Erythroblast (primary cell): ENCODE measurements around the gene MARK3.

Experiments
- DNase-seq, 2 experiments: peaks; one replicate each; lab custom pipeline; 2025; lab: John Stamatoyannopoulos, UW
- GATA1 ChIP-seq: IDR thresholded peaks from 2 replicates; pipeline ENCODE4 v1.6.1; 2011; ENCODE audit warnings: low read depth, mild to moderate bottlenecking, control low read depth, low read length, moderate library complexity
- POLR2A ChIP-seq: IDR thresholded peaks from 2 replicates; pipeline ENCODE4 v1.6.1; 2011; ENCODE audit warnings: mild to moderate bottlenecking, low read length

MARK3 gene

GRCh38 chr14:103421556-103421955, 36.3 kb downstream of the MARK3 start:
- TF ChIP-seq POLR2A (no peak), GATA1 (no peak)
- peak; percentile 22 to 28 for DNase-seq

- TF ChIP-seq POLR2A (no peak), GATA1 (no peak)
- DNase-seq = no peak
Measured at GRCh38 chr14:103423050-103423461, 37.8 kb downstream of the MARK3 start.

GRCh38 chr14:103427485-103428443, 42.5 kb downstream of the MARK3 start:
- no peak for TF ChIP-seq GATA1
- no peak for TF ChIP-seq POLR2A
- peak; percentile 69 to 77 for DNase-seq

GRCh38 chr14:103428723-103429556, 43.7 kb downstream of the MARK3 start:
- peak in 1 of 2 experiments; percentile 21 for DNase-seq

GRCh38 chr14:103430358-103430757, 45.1 kb downstream of the MARK3 start:
- DNase-seq = no peak
- TF ChIP-seq POLR2A (no peak), GATA1 (no peak)

More at GRCh38 chr14:103428723-103429556, 43.7 kb downstream of the MARK3 start:
- TF ChIP-seq GATA1 (no peak), POLR2A (no peak)

GRCh38 chr14:103432627-103433026, 47.4 kb downstream of the MARK3 start:
- TF ChIP-seq GATA1 (no peak), POLR2A (no peak)

GRCh38 chr14:103433916-103434563, 48.8 kb downstream of the MARK3 start:
- TF ChIP-seq POLR2A = no peak
- TF ChIP-seq GATA1 = no peak
- no peak for DNase-seq

More at GRCh38 chr14:103432627-103433026, 47.4 kb downstream of the MARK3 start:
- DNase-seq = no peak

- no peak for TF ChIP-seq POLR2A
- TF ChIP-seq GATA1 = no peak
- DNase-seq = no peak
Measured at GRCh38 chr14:103434868-103435442, 49.7 kb downstream of the MARK3 start.

- peak in 1 of 2 experiments; percentile 21 for DNase-seq
- TF ChIP-seq GATA1 (no peak), POLR2A (no peak)
Measured at GRCh38 chr14:103436533-103436932, 51.3 kb downstream of the MARK3 start.

- no peak for TF ChIP-seq GATA1
- no peak for TF ChIP-seq POLR2A
- DNase-seq = no peak
Measured at GRCh38 chr14:103442288-103442687, 57.1 kb downstream of the MARK3 start.

GRCh38 chr14:103443111-103443510, 57.9 kb downstream of the MARK3 start:
- no peak for DNase-seq
- no peak for TF ChIP-seq GATA1
- no peak for TF ChIP-seq POLR2A

- peak; percentile 59 to 76 for DNase-seq
- no peak for TF ChIP-seq GATA1
- no peak for TF ChIP-seq POLR2A
Measured at GRCh38 chr14:103444837-103445524, 59.8 kb downstream of the MARK3 start.

- TF ChIP-seq GATA1 (no peak), POLR2A (no peak)
- DNase-seq = no peak
Measured at GRCh38 chr14:103445806-103446205, 60.6 kb downstream of the MARK3 start.
